GM23338 (cell line): ENCODE results near the gene SLC9A9. TPM values are rescaled to one million over a fixed set of nuclear protein-coding genes. Genes with fewer than 3 reads are reported as not detected.
A peak's percentile ranks its signal among the peaks of the same experiment; 100 is the strongest.

Experiments
- ATAC-seq: fragments of 200-7000 bp; cut with Tn5 transposase; 3 replicates; pipeline ENCODE4 v1.9.1; 2020
- DNase-seq: peaks from one replicate; pipeline ENCODE4 v3.0.0-alpha.2; 2015; ENCODE audit warnings: low spot score
- H2AFZ ChIP-seq: fragments of 200-600 bp; sonication (generic); 2 replicates; pipeline ENCODE4 v1.8.0; 2016; ENCODE audit warnings: antibody characterized with exemption, mild to moderate bottlenecking, moderate library complexity
- H3F3A ChIP-seq: fragments of 200-600 bp; sonication (generic); replicated peaks from 2 replicates; pipeline ENCODE4 v1.8.0; 2017; ENCODE audit warnings: antibody characterized with exemption, mixed run types, low read depth
- H3K27ac ChIP-seq: fragments of 200-600 bp; sonication (generic); 2 replicates; pipeline ENCODE4 v1.6.1; 2016; ENCODE audit warnings: low read depth
- H3K27me3 ChIP-seq: fragments of 200-600 bp; sonication (generic); 2 replicates; pipeline ENCODE4 v1.8.0; 2016; ENCODE audit warnings: mild to moderate bottlenecking, mixed run types, moderate library complexity; ENCODE audit not compliant: insufficient read depth
- H3K36me3 ChIP-seq: fragments of 200-600 bp; sonication (generic); 2 replicates; pipeline ENCODE4 v1.8.0; 2016; ENCODE audit warnings: mild to moderate bottlenecking; ENCODE audit not compliant: insufficient read depth
- H3K4me1 ChIP-seq: fragments of 200-600 bp; sonication (generic); 2 replicates; pipeline ENCODE4 v1.8.0; 2016; ENCODE audit warnings: mild to moderate bottlenecking, moderate library complexity; ENCODE audit not compliant: insufficient read depth
- H3K4me2 ChIP-seq: fragments of 200-600 bp; sonication (generic); 2 replicates; pipeline ENCODE4 v1.7.1; 2017; ENCODE audit warnings: mixed run types
- H3K4me3 ChIP-seq: fragments of 200-600 bp; sonication (generic); 2 replicates; pipeline ENCODE4 v1.6.1; 2016; ENCODE audit warnings: mixed run types
- H3K79me2 ChIP-seq: fragments of 200-600 bp; sonication (generic); replicated peaks from 2 replicates; pipeline ENCODE4 v1.8.0; 2017; ENCODE audit warnings: mild to moderate bottlenecking; ENCODE audit not compliant: insufficient read depth
- H3K9me2 ChIP-seq: fragments of 200-600 bp; sonication (generic); 2 replicates; pipeline ENCODE4 v1.8.0; 2017; ENCODE audit not compliant: insufficient read depth
- H4K20me1 ChIP-seq: fragments of 200-600 bp; sonication (generic); replicated peaks from 2 replicates; pipeline ENCODE4 v1.8.0; 2017; ENCODE audit warnings: mild to moderate bottlenecking; ENCODE audit not compliant: insufficient read depth
- H3K27ac Mint-ChIP-seq: 2 replicates; pipeline ENCODE4 v1.8.0; 2020; ENCODE audit warnings: inconsistent platforms, mild to moderate bottlenecking, moderate library complexity, mixed read lengths
- H3K27me3 Mint-ChIP-seq: 3 replicates; pipeline ENCODE4 v1.8.0; 2022; ENCODE audit warnings: low read depth, mild to moderate bottlenecking, moderate library complexity, mixed read lengths, inconsistent platforms; ENCODE audit not compliant: insufficient read depth, poor library complexity
- H3K36me3 Mint-ChIP-seq: 3 replicates; pipeline ENCODE4 v1.8.0; 2021; ENCODE audit warnings: low read depth, mild to moderate bottlenecking, inconsistent platforms, moderate library complexity, mixed read lengths
- H3K4me1 Mint-ChIP-seq: 3 replicates; pipeline ENCODE4 v1.8.0; 2020; ENCODE audit warnings: mild to moderate bottlenecking, inconsistent platforms, mixed read lengths
- H3K4me3 Mint-ChIP-seq: 3 replicates; pipeline ENCODE4 v1.8.0; 2021; ENCODE audit warnings: moderate library complexity, mild to moderate bottlenecking, inconsistent platforms, mixed read lengths
- H3K9me3 Mint-ChIP-seq: 3 replicates; pipeline ENCODE4 v1.8.0; 2020; ENCODE audit warnings: moderate library complexity, mild to moderate bottlenecking, inconsistent platforms, mixed read lengths
- CREB1 ChIP-seq: fragments of 250-450 bp; sonication (Bioruptor Pico); IDR thresholded peaks from 2 replicates; pipeline ENCODE4 v1.5.0; 2020; ENCODE audit warnings: low read depth, mild to moderate bottlenecking, moderate library complexity
- CTCF ChIP-seq, 2 experiments: fragments of 200-600 bp in 1 of 2; sonication (generic) in 1 of 2; conservative IDR thresholded peaks; 2 replicates each; pipeline versions ENCODE4 v1.5.1 to v1.6.1; 2016 to 2017; ENCODE audit warnings: antibody characterized with exemption in 2 of 2, low read depth in 2 of 2, mild to moderate bottlenecking in 2 of 2, moderate library complexity in 1 of 2
- EZH2 ChIP-seq: fragments of 200-600 bp; sonication (generic); IDR thresholded peaks from one replicate; pipeline ENCODE4 v1.8.0; 2017; ENCODE audit warnings: antibody characterized with exemption, mild to moderate bottlenecking, low read depth; ENCODE audit not compliant: unreplicated experiment
- EZH2phosphoT487 ChIP-seq: fragments of 200-600 bp; sonication (generic); IDR thresholded peaks from one replicate; pipeline ENCODE4 v1.8.1; 2018; ENCODE audit warnings: antibody characterized with exemption; ENCODE audit not compliant: unreplicated experiment
- JUNB ChIP-seq: IDR thresholded peaks from one replicate; pipeline ENCODE4 v1.6.1; 2016; ENCODE audit warnings: antibody characterized with exemption; ENCODE audit not compliant: unreplicated experiment
- NANOG ChIP-seq: IDR thresholded peaks from 2 replicates; pipeline ENCODE4 v1.6.1; 2016; ENCODE audit warnings: antibody characterized with exemption, borderline replicate concordance
- POLR2AphosphoS5 ChIP-seq: IDR thresholded peaks from 2 replicates; pipeline ENCODE4 v1.6.1; 2016; ENCODE audit warnings: antibody characterized with exemption, low read depth
- REST ChIP-seq: IDR thresholded peaks from one replicate; pipeline ENCODE4 v1.6.1; 2018; ENCODE audit warnings: antibody characterized with exemption; ENCODE audit not compliant: unreplicated experiment
- STAT1 ChIP-seq: IDR thresholded peaks from one replicate; pipeline ENCODE4 v1.6.1; 2016; ENCODE audit warnings: antibody characterized with exemption; ENCODE audit not compliant: unreplicated experiment
- ZNF114 ChIP-seq: fragments of 250-450 bp; sonication (Bioruptor Pico); IDR thresholded peaks from 2 replicates; pipeline ENCODE4 v1.5.0; 2020; ENCODE audit warnings: mild to moderate bottlenecking, moderate library complexity
- ZNF331 ChIP-seq: fragments of 250-450 bp; sonication (Bioruptor Pico); IDR thresholded peaks from 2 replicates; pipeline ENCODE4 v1.5.0; 2020; ENCODE audit warnings: low read depth, mild to moderate bottlenecking, moderate library complexity
- polyA plus RNA-seq: library from polyadenylated mRNA; unstranded; fragments of >200 nt; fragmentation: Nextera tagmentation; extraction: Ambion mirVana; gene quantifications from 2 replicates; pipeline ENCODE4 v1.2.1, GENCODE V29; 2016
- total RNA-seq: library from RNA; depleted of rRNA; stranded (reverse); fragments of >200 nt; shearing (Covaris generic); gene quantifications from 2 replicates; pipeline ENCODE4 v1.2.3, GENCODE V29; 2014
- TF ChIP-seq, protein P1 (sequence below): IDR thresholded peaks from 2 replicates; pipeline ENCODE4 v1.6.1; 2016; ENCODE audit warnings: antibody characterized with exemption
- TF ChIP-seq, protein P2 (sequence below): fragments of 250-450 bp; sonication (Bioruptor Pico); IDR thresholded peaks from 2 replicates; pipeline ENCODE4 v1.5.0; 2020; ENCODE audit warnings: mild to moderate bottlenecking, moderate library complexity

The SLC9A9 gene
- total and polyA plus RNA-seq, 2 experiments from 2014 or later, result 1.3 to 1.6 TPM

- Histone ChIP-seq H3K36me3 (no peaks in the 10 kb centered on the region), H3K9me2 (peaks cover 3% of the 10 kb centered on the region; the same call in 1 of the 2 replicates), H3K4me2 (no peak overlapping the region), H4K20me1 (no peaks in the 10 kb centered on the region), H3K4me3 (no peak overlapping the region), H3F3A (no peaks in the 10 kb centered on the region), H3K27ac (no peak overlapping the region), H3K4me1 (peaks cover 13% of the 10 kb centered on the region; the same call in 1 of the 2 replicates), H3K79me2 (no peaks in the 10 kb centered on the region), H2AFZ (no peak overlapping the region; the same call in 1 of the 2 replicates), H3K27me3 (no peaks in the 10 kb centered on the region)
- no peaks in the 10 kb centered on the region for H3K36me3 Mint-ChIP-seq
- peaks cover 8% of the 10 kb centered on the region for H3K4me1 Mint-ChIP-seq
- no peaks in the 10 kb centered on the region for H3K9me3 Mint-ChIP-seq
- no peak for TF ChIP-seq EZH2phosphoT487
- no peak for TF ChIP-seq CTCF (conservative IDR thresholded peaks at IDR 0.05; ENCODE audit: low read depth in 2 of 2)
- no peak for TF ChIP-seq POLR2AphosphoS5
- TF ChIP-seq ZNF331 (CRISPR knock-in tag), result no peak
- TF ChIP-seq, protein P1, sequence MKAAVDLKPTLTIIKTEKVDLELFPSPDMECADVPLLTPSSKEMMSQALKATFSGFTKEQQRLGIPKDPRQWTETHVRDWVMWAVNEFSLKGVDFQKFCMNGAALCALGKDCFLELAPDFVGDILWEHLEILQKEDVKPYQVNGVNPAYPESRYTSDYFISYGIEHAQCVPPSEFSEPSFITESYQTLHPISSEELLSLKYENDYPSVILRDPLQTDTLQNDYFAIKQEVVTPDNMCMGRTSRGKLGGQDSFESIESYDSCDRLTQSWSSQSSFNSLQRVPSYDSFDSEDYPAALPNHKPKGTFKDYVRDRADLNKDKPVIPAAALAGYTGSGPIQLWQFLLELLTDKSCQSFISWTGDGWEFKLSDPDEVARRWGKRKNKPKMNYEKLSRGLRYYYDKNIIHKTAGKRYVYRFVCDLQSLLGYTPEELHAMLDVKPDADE, result no peak
- TF ChIP-seq NANOG, result no peak
- TF ChIP-seq, protein P2, sequence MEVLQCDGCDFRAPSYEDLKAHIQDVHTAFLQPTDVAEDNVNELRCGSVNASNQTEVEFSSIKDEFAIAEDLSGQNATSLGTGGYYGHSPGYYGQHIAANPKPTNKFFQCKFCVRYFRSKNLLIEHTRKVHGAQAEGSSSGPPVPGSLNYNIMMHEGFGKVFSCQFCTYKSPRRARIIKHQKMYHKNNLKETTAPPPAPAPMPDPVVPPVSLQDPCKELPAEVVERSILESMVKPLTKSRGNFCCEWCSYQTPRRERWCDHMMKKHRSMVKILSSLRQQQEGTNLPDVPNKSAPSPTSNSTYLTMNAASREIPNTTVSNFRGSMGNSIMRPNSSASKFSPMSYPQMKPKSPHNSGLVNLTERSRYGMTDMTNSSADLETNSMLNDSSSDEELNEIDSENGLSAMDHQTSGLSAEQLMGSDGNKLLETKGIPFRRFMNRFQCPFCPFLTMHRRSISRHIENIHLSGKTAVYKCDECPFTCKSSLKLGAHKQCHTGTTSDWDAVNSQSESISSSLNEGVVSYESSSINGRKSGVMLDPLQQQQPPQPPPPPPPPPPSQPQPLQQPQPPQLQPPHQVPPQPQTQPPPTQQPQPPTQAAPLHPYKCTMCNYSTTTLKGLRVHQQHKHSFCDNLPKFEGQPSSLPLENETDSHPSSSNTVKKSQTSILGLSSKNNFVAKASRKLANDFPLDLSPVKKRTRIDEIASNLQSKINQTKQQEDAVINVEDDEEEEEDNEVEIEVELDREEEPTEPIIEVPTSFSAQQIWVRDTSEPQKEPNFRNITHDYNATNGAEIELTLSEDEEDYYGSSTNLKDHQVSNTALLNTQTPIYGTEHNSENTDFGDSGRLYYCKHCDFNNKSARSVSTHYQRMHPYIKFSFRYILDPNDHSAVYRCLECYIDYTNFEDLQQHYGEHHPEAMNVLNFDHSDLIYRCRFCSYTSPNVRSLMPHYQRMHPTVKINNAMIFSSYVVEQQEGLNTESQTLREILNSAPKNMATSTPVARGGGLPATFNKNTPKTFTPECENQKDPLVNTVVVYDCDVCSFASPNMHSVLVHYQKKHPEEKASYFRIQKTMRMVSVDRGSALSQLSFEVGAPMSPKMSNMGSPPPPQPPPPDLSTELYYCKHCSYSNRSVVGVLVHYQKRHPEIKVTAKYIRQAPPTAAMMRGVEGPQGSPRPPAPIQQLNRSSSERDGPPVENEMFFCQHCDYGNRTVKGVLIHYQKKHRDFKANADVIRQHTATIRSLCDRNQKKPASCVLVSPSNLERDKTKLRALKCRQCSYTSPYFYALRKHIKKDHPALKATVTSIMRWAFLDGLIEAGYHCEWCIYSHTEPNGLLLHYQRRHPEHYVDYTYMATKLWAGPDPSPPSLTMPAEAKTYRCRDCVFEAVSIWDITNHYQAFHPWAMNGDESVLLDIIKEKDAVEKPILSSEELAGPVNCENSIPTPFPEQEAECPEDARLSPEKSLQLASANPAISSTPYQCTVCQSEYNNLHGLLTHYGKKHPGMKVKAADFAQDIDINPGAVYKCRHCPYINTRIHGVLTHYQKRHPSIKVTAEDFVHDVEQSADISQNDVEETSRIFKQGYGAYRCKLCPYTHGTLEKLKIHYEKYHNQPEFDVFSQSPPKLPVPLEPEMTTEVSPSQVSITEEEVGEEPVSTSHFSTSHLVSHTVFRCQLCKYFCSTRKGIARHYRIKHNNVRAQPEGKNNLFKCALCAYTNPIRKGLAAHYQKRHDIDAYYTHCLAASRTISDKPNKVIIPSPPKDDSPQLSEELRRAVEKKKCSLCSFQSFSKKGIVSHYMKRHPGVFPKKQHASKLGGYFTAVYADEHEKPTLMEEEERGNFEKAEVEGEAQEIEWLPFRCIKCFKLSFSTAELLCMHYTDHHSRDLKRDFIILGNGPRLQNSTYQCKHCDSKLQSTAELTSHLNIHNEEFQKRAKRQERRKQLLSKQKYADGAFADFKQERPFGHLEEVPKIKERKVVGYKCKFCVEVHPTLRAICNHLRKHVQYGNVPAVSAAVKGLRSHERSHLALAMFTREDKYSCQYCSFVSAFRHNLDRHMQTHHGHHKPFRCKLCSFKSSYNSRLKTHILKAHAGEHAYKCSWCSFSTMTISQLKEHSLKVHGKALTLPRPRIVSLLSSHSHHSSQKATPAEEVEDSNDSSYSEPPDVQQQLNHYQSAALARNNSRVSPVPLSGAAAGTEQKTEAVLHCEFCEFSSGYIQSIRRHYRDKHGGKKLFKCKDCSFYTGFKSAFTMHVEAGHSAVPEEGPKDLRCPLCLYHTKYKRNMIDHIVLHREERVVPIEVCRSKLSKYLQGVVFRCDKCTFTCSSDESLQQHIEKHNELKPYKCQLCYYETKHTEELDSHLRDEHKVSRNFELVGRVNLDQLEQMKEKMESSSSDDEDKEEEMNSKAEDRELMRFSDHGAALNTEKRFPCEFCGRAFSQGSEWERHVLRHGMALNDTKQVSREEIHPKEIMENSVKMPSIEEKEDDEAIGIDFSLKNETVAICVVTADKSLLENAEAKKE (CRISPR knock-in tag), result no peak
- TF ChIP-seq ZNF114 (CRISPR knock-in tag), result no peak
- TF ChIP-seq STAT1, result no peak
- no peak for TF ChIP-seq JUNB
- TF ChIP-seq REST, result no peak
- TF ChIP-seq CREB1 (CRISPR knock-in tag), result no peak
- no peak for TF ChIP-seq EZH2
- no peak overlapping the region for H3K27ac Mint-ChIP-seq
- ATAC-seq (peak; percentile 45; the same call in 1 of the 3 replicates), DNase-seq (peak; percentile 35)
- no peak overlapping the region for H3K4me3 Mint-ChIP-seq
- H3K27me3 Mint-ChIP-seq, result no peaks in the 10 kb centered on the region
Observed at GRCh38 chr3:143484846-143485512, 363.3 kb downstream of the SLC9A9 start.
